ENCODE data around the gene SIGLEC14.

SIGLEC14 gene

DNA sequence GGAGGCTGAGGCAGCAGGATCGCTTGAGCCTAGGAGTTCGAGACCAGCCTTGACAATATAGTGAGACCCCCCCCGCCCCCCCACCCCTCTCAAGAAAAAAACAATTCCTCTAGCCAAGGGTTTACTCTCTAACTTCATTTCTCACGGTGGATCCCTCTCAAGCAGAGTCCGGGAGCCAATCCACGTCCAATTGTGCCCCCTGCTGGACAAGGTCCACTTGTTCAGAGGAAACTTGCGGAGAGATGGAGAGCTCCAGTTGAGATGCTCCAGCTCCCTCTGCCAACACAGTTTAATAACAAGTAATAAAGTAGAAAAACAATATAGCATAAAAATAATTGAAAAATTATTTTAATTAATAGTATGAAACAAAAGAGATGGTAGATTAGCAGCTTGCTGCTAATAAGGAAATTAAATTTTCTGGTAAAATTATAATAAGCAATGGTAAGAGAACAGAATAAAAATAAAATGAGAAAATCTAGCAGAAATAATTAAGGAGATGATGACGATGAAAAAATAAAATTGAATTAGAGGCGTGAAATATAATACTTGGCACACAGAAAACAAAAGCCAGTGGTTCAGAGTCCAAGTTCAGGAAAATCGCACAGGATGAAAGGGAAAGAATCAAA lies 14.5 kb upstream of the SIGLEC14 start:
- Histone ChIP-seq H3K36me3 (no peaks in the 10 kb centered on the region), H3K4me3 (ENCODE audit: low read depth, low read length) (no peak overlapping the region)
- DNase-seq, result peak; percentile 72

DNA sequence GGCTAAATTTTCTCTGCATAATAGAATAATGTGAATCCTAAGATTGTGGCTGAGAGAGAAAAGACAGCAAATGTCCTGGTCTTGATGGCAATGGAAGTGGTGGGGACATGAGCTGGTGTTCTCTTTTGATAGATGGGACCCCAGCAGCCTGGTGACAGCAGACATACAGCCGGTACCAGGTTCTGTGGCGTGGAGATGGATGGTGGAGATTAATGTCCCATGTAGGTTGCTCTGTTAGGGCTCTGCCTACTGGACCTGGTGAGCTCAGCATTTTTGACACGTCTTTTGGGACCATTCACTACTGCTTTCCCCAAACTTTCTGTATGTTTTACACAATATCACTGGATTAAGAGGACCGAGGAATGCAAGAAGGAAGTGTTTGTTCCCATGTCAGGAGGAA lies 8.2 kb upstream of the SIGLEC14 start:
- TF ChIP-seq, protein P1, sequence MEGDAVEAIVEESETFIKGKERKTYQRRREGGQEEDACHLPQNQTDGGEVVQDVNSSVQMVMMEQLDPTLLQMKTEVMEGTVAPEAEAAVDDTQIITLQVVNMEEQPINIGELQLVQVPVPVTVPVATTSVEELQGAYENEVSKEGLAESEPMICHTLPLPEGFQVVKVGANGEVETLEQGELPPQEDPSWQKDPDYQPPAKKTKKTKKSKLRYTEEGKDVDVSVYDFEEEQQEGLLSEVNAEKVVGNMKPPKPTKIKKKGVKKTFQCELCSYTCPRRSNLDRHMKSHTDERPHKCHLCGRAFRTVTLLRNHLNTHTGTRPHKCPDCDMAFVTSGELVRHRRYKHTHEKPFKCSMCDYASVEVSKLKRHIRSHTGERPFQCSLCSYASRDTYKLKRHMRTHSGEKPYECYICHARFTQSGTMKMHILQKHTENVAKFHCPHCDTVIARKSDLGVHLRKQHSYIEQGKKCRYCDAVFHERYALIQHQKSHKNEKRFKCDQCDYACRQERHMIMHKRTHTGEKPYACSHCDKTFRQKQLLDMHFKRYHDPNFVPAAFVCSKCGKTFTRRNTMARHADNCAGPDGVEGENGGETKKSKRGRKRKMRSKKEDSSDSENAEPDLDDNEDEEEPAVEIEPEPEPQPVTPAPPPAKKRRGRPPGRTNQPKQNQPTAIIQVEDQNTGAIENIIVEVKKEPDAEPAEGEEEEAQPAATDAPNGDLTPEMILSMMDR (IDR thresholded peaks at IDR 0.05; ENCODE audit: low read depth, low read length), result no peak
- H3K9me3 ChIP-seq (ENCODE audit: severe bottlenecking), result no peaks in the 10 kb centered on the region
- no peaks in the 10 kb centered on the region for H3K36me3 ChIP-seq
- H3K4me3 ChIP-seq (ENCODE audit: low read depth, low read length), result no peak overlapping the region
- no peak overlapping the region for H3K27ac ChIP-seq
- H3K27me3 ChIP-seq (ENCODE audit: insufficient read depth, low read depth, severe bottlenecking), result peaks cover 77% of the 10 kb centered on the region
- DNase-seq, result no peak

More for the DNA sequence above, 14.5 kb upstream of the SIGLEC14 start:
- peaks cover 78% of the 10 kb centered on the region for H3K27me3 ChIP-seq (ENCODE audit: insufficient read depth, low read depth, severe bottlenecking)
- peaks cover 3% of the 10 kb centered on the region for H3K9me3 ChIP-seq (ENCODE audit: severe bottlenecking)
- TF ChIP-seq, protein P1 (IDR thresholded peaks at IDR 0.05; ENCODE audit: low read depth, low read length), result peak; percentile 62
- no peak overlapping the region for H3K27ac ChIP-seq

DNA sequence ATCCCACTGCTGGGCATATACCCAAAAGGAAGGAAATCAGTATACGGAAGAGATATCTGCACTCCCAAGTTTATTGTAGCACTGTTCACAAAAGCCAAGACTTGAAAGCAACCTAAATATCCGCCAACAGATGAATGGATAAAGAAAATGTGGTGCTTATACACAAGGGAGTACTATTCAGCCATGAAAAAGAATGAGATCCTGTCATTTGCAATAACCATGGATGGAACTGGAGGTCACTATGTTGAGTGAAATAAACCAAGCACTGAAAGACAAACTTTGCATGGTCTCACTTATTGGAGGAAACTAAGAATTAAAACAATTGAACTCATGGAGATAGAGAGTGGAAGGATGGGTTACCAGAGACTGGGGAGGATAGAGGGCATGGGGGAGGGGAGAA lies 6.5 kb upstream of the SIGLEC14 start:
- no peak for DNase-seq
- TF ChIP-seq, protein P1 (IDR thresholded peaks at IDR 0.05; ENCODE audit: low read depth, low read length), result no peak
- Histone ChIP-seq H3K36me3 (no peaks in the 10 kb centered on the region), H3K27ac (no peak overlapping the region), H3K4me3 (ENCODE audit: low read depth, low read length) (no peak overlapping the region), H3K27me3 (ENCODE audit: insufficient read depth, low read depth, severe bottlenecking) (peaks cover 79% of the 10 kb centered on the region), H3K9me3 (ENCODE audit: severe bottlenecking) (no peaks in the 10 kb centered on the region)

DNA sequence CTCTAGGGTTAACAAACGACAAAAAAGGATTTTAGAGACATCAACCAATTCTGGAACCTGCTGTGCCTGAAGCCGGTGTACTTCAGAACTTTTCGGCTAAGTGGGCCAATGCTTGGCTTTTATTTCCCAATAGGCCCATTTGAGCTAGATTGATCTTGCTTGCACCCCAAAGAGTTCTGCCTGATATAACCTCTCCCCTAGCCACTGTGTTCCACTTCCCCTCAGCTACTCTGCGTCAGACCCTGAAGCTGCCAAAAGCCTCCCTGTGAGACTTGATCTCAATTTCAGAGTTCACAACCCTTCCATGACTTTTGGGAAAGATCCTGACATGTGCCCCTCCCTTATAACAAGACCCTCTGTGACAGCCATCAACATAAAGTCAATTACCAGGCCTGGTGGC lies 5.6 kb upstream of the SIGLEC14 start:
- TF ChIP-seq, protein P1 (IDR thresholded peaks at IDR 0.05; ENCODE audit: low read depth, low read length), result no peak
- no peak overlapping the region for H3K4me3 ChIP-seq (ENCODE audit: low read depth, low read length)
- H3K27ac ChIP-seq, result no peak overlapping the region
- H3K9me3 ChIP-seq (ENCODE audit: severe bottlenecking), result no peaks in the 10 kb centered on the region
- H3K27me3 ChIP-seq (ENCODE audit: insufficient read depth, low read depth, severe bottlenecking), result peaks cover 78% of the 10 kb centered on the region
- H3K36me3 ChIP-seq, result no peaks in the 10 kb centered on the region
- no peak for DNase-seq

DNA sequence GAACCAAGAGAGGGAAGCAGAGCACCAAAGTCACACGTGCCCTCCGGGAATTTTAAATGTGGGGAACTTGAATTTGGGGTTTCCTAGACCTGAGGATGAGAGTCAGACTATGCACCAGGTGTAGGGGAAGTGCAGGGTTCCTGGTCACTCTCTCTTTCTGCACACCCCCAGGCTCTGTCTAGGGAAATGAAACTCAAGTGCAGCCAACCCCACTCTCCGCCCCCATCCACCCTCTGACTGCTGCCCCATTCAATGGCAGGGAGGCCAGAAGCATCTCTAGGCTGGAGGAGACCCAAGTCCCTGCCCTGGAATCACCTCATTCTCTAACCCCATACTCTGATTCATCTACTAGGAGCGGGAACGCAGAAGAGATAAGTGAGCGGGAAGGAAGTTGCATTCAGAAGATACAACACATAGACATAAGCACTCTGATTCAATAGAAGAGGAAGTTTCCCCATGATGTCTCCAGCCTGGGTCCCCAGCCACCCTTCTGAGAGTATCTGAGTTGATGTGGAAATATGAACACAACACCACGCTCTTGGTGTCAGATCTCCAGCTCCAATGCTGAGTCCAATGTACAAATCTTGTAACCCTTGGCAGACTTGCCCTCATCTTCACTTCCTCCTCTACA lies 4.7 kb upstream of the SIGLEC14 start:
- H3K36me3 ChIP-seq, result no peaks in the 10 kb centered on the region
- TF ChIP-seq, protein P1 (IDR thresholded peaks at IDR 0.05; ENCODE audit: low read depth, low read length), result no peak
- peaks cover 78% of the 10 kb centered on the region for H3K27me3 ChIP-seq (ENCODE audit: insufficient read depth, low read depth, severe bottlenecking)
- DNase-seq, result no peak
- no peaks in the 10 kb centered on the region for H3K9me3 ChIP-seq (ENCODE audit: severe bottlenecking)
- no peak overlapping the region for H3K27ac ChIP-seq
- no peak overlapping the region for H3K4me3 ChIP-seq (ENCODE audit: low read depth, low read length)
